GM18868 (cell line): ENCODE measurements around the gene IFNGR1.

Source experiments
- ATAC-seq: cut with Tn5 transposase; IDR thresholded peaks from one replicate; pipeline ENCODE4 v1.9.1; 2021; ENCODE audit warnings: mild to moderate bottlenecking, moderate library complexity; ENCODE audit not compliant: unreplicated experiment

IFNGR1 gene

GRCh38 chr6:137177611-137178010, 41.6 kb downstream of the IFNGR1 start:
- ATAC-seq, result no peak

DNA sequence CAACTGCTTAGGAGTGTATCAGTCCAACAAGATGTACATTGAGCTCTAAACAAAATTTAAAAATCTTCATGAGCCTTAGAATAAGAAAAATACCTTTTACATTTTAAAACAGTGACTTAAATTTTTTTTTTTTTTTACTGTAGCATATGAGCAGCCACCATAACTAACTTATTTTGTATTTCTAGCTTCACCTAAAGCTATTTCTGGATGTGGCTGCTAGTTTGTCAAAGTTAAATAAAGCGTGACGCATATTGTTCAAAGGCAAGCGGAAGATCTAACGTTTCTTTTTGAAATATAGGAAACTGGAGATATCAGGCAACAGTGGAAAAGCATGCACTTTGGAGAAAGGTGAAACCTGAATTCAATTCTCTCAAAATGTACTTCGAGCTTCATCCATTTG, 42.5 kb downstream of the IFNGR1 start:
- ATAC-seq, result no peak

- no peak for ATAC-seq
Measured at GRCh38 chr6:137175868-137176245, 43.3 kb downstream of the IFNGR1 start.

- no peak for ATAC-seq
Measured at GRCh38 chr6:137175157-137175867, 43.9 kb downstream of the IFNGR1 start.

- no peak for ATAC-seq
Measured at GRCh38 chr6:137173501-137173900, 45.7 kb downstream of the IFNGR1 start, which contains the start of gene IL22RA2. Gene IL22RA2 (minus strand): TSS chr6:137173644. CDS start chr6:137161749, 11,895 bp downstream.

GRCh38 chr6:137172734-137173431, 46.3 kb downstream of the IFNGR1 start:
- ATAC-seq, result no peak

DNA sequence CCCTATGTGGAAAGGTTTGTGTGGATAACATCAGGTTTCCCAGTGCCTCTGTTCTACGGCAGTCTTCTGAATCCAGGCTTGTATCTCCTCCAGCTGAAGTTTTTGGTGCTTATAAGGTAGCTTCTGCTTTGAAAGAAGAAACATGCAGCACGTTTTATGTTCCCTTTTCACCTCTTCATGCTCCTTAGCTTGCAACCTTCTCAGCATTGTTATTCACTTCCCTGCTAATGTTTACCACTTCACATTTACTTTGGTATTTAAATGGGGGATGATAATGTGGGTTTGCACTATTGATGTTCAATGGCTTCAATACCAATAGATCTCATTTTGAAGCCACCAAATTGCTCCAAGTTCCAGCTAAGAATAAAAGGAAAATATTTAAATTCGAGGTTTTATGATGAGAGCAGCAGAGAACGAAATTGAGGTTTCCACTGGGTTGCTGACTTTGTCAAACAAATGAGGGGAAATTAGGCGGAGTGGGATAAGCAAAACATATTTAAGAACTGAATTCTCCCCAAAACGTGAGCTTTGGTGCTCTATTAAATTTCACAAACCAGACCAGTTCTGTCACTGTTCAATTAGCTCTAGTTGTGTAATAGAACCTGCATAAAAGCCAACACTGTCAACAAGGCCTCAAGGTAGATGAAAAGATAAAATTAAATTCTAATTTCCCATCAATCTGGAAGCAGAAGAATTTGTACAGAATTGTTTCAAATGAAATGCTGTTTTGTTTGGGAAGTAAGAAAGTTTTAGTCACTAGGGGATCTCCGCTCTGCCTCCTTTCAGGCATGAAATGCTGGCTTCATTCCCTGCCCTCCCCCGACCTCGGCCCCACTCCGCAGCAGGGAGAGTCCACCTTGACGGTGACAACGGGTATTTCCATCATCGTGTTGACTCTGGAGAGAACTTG, 47.1 kb downstream of the IFNGR1 start:
- ATAC-seq, result peak; percentile 53

DNA sequence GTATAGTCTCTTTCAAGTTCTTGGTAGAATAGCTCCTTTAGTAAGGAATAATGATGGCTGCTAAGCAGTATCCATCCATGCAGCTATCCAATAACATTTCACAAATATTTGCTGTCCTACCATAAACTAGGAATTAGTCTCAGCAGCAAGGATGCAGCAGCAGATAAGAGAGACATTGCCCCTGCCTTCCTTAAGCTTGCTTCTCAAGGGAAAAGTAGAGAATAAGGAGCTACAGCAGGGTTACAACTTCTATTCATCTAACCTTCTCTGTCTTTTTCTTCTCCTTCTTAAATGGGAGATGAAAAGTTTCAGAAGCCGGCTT, 48.2 kb downstream of the IFNGR1 start:
- ATAC-seq, result no peak

DNA sequence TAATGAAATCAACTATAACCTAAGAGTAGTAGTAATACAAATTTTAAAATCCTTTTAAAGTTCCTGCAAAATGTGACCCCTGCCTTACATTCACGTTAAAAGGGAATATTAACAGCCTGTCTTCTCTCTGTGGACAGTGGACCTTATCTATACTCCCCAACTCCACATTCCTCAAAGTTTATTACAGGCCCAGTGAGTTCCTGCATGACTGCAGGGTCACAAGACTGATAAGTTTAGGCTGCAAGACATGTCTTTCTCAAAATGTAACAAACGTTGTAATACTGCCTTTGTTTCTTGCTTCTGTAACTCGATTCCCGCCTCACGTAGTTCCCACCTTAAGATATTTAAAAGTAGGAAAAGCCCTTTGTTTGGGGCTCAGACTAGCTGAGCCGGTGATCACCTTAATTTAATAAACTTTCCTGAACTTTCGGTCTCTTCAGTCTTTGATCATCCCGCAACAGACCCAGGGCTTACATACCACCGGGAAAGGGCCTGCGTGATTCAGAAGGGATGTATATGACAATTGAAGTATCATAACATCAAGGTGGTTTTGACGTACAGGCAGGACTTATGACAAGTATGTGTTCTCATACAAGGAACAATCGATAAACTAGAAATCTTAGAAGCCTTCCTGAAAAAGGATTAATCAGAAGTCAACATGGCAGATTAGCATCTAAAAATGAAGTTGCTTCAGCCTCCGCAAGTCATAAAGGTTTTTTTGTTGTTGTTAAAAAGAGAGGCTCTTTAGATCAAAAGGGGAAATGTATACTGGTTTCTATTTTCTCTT, 48.7 kb downstream of the IFNGR1 start:
- no peak for ATAC-seq

DNA sequence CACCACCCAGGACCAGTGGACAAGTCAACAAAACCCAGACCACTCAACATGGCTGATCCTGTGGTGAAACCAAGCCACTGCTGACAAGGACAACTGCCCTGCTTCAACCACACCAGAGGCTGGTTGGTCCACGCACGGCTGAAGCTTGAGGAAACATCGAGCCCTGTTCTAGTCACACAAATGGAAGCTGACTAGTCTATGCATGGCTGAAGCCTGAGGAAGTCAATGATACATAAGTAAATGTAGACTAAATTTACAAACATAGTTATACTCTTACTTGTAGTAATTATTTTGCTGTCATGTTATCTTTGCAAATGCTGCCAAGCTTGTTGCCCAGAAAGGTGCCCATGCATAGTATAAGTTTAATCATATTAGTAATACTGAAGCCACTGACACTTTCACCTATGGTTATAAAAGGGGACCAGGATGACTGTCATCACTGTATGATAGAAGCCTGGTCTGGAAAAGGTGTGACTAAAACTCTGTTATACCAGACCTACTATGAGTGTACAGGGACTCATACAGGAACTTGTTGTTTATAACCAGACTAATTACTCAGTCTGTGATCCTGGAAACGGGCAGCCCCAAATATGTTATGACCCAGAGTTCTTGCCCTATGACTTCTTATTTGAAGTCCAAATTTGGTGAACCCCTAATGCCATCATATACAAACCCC, 51.3 kb downstream of the IFNGR1 start:
- ATAC-seq, result no peak

DNA sequence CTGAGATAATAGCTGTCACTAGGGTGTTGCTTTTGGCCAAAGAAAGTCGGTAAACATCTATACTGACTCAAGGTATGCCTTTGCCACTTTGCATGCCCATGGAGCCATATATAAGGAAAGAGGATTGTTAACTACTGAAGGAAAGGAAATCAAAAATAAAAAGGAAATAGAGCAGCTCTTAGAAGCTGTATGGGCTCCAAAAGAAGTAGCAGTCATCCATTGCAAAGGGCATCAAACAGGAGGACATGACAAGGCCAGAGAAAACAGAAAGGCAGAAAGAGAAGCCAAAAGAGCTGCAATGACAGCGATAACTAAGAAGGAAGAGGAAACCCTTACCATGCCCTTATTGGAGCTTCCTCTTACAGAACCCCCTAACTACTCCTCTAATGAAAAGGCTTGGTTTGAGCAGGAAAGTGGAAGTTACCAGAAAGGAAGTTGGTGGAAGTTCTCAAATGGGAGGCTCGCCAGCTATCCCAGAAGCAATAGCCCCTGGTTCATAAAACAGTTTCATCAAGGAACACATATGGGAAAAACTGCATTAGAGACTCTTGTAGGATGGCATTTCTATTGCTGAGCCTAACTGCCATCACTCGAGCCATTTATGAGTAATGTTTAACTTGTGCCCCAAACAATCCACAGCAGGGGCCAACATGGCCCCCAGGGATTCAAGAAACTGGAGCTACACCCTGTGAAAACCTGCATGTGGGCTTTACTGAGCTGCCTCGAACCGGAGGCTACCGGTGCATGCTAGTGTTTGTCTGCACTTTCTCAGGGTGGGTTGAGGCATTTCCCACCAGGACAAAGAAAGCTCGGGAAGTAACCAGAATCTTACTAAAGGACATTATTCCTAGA, 52.7 kb downstream of the IFNGR1 start:
- ATAC-seq, result no peak

DNA sequence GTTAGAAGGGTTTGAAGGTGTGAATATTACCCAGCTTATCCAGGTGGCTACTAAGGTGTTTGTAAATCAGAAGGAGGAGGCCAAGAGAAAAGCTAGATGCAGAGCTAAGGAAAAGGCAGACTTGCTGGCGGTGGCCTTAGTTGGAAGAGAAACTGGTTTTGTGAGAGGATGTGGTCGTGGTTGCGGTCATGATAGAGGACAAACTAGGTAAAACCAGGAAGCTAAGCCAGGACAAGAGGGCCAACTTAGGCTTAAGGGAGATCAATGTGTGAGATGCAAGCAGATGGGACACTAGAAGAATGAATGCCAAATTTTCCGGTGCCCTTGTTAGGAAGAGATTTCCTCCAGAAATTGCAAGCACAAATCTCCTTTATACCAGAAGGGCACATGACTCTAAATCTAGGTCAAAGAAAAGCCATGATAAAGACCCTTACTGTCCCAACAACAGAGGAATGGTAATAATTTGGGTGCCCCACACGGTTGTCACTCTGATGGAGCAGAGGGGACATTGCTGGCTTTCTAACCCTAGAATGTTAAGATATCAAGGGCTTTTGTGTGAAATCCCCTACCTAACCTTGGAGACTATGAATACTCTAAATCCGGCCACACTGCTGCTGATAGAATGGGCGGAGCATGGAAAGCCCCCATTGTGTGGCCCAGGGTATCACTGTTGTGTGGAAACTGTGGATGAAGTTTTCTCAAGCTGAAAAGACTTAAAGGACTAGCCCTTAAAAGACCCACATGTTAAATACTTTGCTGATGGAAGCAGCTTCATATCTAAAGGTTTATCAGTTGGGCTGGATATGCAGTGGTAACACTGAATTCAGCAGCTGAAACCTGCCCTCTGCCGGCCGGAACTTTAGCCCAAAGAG, 53.6 kb downstream of the IFNGR1 start:
- ATAC-seq, result peak; percentile 76

DNA sequence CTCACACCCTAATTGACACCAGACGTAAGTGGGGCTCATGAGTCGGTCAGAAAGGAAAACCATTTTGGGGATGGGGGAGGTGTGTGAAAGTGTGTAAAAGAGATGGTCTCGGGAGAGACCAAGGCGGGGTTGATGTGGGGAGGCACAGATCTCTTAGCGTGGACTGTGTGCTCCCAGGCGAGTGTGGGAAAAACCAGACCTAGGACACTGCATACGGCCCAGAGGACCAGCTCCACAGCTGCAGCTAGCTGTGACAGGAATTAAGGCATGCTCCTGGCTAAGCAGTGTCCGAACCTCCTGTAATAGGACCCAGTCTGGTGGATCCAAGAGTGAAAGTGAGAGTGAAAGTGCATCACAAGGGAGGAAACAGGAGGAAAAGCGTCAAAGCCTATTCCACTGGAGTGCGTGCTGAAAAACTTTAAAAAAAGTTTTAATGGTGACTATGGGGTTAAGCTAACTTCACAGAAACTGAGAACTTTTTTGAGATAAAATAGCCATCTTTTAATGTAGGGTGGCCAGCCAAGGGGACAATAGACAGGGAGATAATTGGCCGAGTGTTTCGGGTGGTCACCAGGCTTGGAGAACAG, 55.4 kb downstream of the IFNGR1 start:
- no peak for ATAC-seq

GRCh38 chr6:137162692-137163306, 56.4 kb downstream of the IFNGR1 start:
- ATAC-seq, result no peak

DNA sequence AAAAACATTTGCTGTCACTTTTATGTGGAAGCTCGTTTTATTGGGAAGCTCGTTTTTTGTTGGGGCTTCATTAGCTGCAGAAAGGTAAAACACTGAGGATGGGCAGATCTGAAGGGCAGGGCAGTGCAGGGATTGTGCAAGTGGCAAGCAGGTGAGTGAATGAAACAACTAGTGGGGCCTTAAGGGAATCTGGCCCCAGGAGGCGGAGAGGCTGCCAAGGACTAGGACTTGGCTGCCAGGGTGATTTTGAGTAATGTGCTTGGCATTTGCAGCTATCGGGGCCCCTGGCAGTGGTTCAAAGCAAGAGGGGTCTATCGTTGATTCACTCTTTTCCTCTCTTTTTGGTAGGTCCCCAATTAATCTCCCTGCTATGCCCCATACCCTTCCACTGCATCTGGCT, 57.2 kb downstream of the IFNGR1 start:
- no peak for ATAC-seq

DNA sequence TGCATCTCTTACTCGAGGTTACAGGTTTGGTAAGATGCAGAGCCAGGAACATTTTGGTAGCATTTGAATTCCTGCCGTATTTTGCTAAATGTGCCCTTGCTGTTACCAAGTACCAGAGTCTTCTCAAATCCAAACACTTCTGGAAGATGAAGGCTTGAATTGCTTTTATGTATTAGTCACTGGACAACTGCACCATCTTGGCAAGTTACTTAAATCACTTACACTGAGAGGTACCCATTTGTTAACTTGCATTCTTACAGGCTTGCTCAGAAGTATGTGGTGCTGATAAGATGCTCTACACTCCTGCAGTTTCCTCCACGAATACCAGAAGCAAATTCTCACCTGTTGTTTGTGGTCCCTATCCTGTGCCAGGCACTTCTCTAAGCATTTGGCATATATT, 58.4 kb downstream of the IFNGR1 start:
- no peak for ATAC-seq

GRCh38 chr6:137159912-137160311, 59.3 kb downstream of the IFNGR1 start:
- ATAC-seq, result no peak

DNA sequence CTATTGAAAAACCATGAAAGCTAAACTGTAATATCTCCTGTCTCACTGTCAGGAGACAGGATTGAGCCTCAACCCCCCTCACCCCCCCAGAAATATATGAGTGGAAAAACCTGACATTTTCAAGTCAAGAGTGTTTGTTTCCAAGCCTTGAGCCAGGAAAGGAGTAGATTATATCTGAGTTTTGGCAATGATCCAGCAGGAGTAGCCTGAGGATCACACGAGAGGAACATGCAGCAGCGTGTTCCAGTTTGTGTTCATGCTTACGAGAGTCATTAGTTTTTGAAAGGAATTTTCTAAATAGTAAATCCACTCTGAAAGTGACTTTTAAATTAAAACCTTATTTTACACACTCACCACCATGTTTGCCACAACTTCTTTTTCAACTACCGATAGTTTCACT, 61.6 kb downstream of the IFNGR1 start:
- no peak for ATAC-seq
